Measurements from ENCODE around the gene ZNF692.

DNA sequence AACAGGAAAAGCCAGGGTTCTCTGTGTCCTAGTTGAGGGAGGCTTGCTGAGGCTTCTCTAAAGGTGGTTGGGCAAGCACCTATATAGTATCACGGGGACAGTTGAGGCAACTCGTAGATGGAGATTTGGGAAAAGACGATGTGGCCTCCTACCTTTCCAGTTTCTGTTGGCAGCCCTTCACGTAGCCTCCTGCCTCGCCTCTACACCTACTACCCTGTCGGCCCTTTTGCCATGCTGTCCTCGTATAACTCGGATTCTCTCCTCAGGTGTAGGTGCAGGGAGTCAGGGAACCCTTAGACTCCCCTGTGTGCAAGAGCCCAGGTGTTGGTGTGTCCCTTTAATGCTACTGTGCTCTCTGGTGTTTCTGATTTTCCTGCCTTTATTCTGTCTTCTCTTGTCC lies 10.3 kb downstream of the ZNF692 start:
- TF ChIP-seq GATA3 (IDR thresholded peaks at IDR 0.05; ENCODE audit: low read depth, low read length) (no peak), GATA2 (IDR thresholded peaks at IDR 0.05; ENCODE audit: low read depth, low read length) (no peak)

Data from SH-SY5Y (cell line).